ENCODE results near the gene COG7. TPM values are rescaled to one million over a fixed set of nuclear protein-coding genes. Genes with fewer than 3 reads are reported as not detected.
A peak's percentile ranks its signal among the peaks of the same experiment; 100 is the strongest.

Gene COG7
- total RNA-seq, 1 donor from 2014 or later: 17.7 TPM

GRCh38 chr16:23355106-23355670, 97.8 kb downstream of the COG7 start:
- no peaks in the 10 kb centered on the region for H3K36me3 Mint-ChIP-seq (ENCODE audit: low read depth)
- H3K9me3 Mint-ChIP-seq (ENCODE audit: low read depth): no peaks in the 10 kb centered on the region
- H3K4me3 Mint-ChIP-seq (ENCODE audit: unreplicated experiment): no peak overlapping the region
- H3K4me1 Mint-ChIP-seq (ENCODE audit: low read depth): no peaks in the 10 kb centered on the region
- TF ChIP-seq CTCF (IDR thresholded peaks at IDR 0.05): no peak
- DNase-seq (ENCODE audit: low spot score): peak; percentile 67
- no peak overlapping the region for H3K27ac Mint-ChIP-seq (ENCODE audit: unreplicated experiment)
- peaks cover 13% of the 10 kb centered on the region for H3K27me3 Mint-ChIP-seq (ENCODE audit: low read depth)

- peak; percentile 72 for DNase-seq (ENCODE audit: low spot score)
- H3K4me3 Mint-ChIP-seq (ENCODE audit: unreplicated experiment): no peak overlapping the region
- H3K27ac Mint-ChIP-seq (ENCODE audit: unreplicated experiment): no peak overlapping the region
- H3K36me3 Mint-ChIP-seq (ENCODE audit: low read depth): no peaks in the 10 kb centered on the region
- TF ChIP-seq CTCF (IDR thresholded peaks at IDR 0.05): no peak
- H3K4me1 Mint-ChIP-seq (ENCODE audit: low read depth): no peaks in the 10 kb centered on the region
- peaks cover 12% of the 10 kb centered on the region for H3K27me3 Mint-ChIP-seq (ENCODE audit: low read depth)
- no peaks in the 10 kb centered on the region for H3K9me3 Mint-ChIP-seq (ENCODE audit: low read depth)
Observed at GRCh38 chr16:23354246-23354645, 98.7 kb downstream of the COG7 start.

GRCh38 chr16:23353440-23353839, 99.5 kb downstream of the COG7 start:
- H3K27ac Mint-ChIP-seq (ENCODE audit: unreplicated experiment): no peak overlapping the region
- H3K27me3 Mint-ChIP-seq (ENCODE audit: low read depth): peaks cover 12% of the 10 kb centered on the region
- no peaks in the 10 kb centered on the region for H3K4me1 Mint-ChIP-seq (ENCODE audit: low read depth)
- H3K36me3 Mint-ChIP-seq (ENCODE audit: low read depth): no peaks in the 10 kb centered on the region
- no peak overlapping the region for H3K4me3 Mint-ChIP-seq (ENCODE audit: unreplicated experiment)
- DNase-seq (ENCODE audit: low spot score): no peak
- no peaks in the 10 kb centered on the region for H3K9me3 Mint-ChIP-seq (ENCODE audit: low read depth)
- no peak for TF ChIP-seq CTCF (IDR thresholded peaks at IDR 0.05)

- Mint-ChIP-seq H3K27me3 (ENCODE audit: low read depth) (peaks cover 21% of the 10 kb centered on the region), H3K27ac (ENCODE audit: unreplicated experiment) (no peak overlapping the region), H3K9me3 (ENCODE audit: low read depth) (no peaks in the 10 kb centered on the region), H3K4me1 (ENCODE audit: low read depth) (no peaks in the 10 kb centered on the region), H3K4me3 (ENCODE audit: unreplicated experiment) (no peak overlapping the region), H3K36me3 (ENCODE audit: low read depth) (no peaks in the 10 kb centered on the region)
- peak; percentile 52 for DNase-seq (ENCODE audit: low spot score)
- TF ChIP-seq CTCF (IDR thresholded peaks at IDR 0.05): no peak
Observed at GRCh38 chr16:23351360-23351759, 101.6 kb downstream of the COG7 start.

- peak; percentile 72 for DNase-seq (ENCODE audit: low spot score)
- Mint-ChIP-seq H3K27me3 (ENCODE audit: low read depth) (peaks cover 20% of the 10 kb centered on the region), H3K9me3 (ENCODE audit: low read depth) (no peaks in the 10 kb centered on the region), H3K4me1 (ENCODE audit: low read depth) (no peaks in the 10 kb centered on the region), H3K27ac (ENCODE audit: unreplicated experiment) (peak overlapping the region; percentile 50), H3K4me3 (ENCODE audit: unreplicated experiment) (no peak overlapping the region), H3K36me3 (ENCODE audit: low read depth) (no peaks in the 10 kb centered on the region)
- peak; percentile 38 for TF ChIP-seq CTCF (IDR thresholded peaks at IDR 0.05)
Observed at GRCh38 chr16:23348579-23349469, 104.2 kb downstream of the COG7 start.

All from chondrocyte (in vitro differentiated cells).